Osteocyte (in vitro differentiated cells): ENCODE measurements around the gene MYADML2. TPM values are rescaled to one million over a fixed set of nuclear protein-coding genes. Genes with fewer than 3 reads are reported as not detected.

Experiments used
- DNase-seq: peaks from one replicate; pipeline ENCODE4 v3.0.0; 2021; ENCODE audit warnings: mixed read lengths; ENCODE audit not compliant: unreplicated experiment; ENCODE audit errors: extremely low spot score
- H3K27ac Mint-ChIP-seq: one replicate; pipeline ENCODE4 v1.8.0; 2021; ENCODE audit warnings: mild to moderate bottlenecking, mixed read lengths; ENCODE audit not compliant: unreplicated experiment
- H3K27me3 Mint-ChIP-seq: one replicate; pipeline ENCODE4 v1.8.0; 2021; ENCODE audit warnings: mixed read lengths; ENCODE audit not compliant: unreplicated experiment
- H3K36me3 Mint-ChIP-seq: one replicate; pipeline ENCODE4 v1.8.0; 2021; ENCODE audit warnings: mixed read lengths; ENCODE audit not compliant: unreplicated experiment
- H3K4me1 Mint-ChIP-seq: one replicate; pipeline ENCODE4 v1.8.0; 2021; ENCODE audit warnings: mixed read lengths; ENCODE audit not compliant: unreplicated experiment
- H3K4me3 Mint-ChIP-seq: one replicate; pipeline ENCODE4 v1.8.0; 2021; ENCODE audit warnings: mild to moderate bottlenecking, moderate library complexity, mixed read lengths; ENCODE audit not compliant: unreplicated experiment
- H3K9me3 Mint-ChIP-seq: one replicate; pipeline ENCODE4 v1.8.0; 2021; ENCODE audit warnings: mixed read lengths; ENCODE audit not compliant: unreplicated experiment
- CTCF ChIP-seq: fragments of 200-600 bp; sonication (generic); IDR thresholded peaks from 2 replicates; pipeline ENCODE4 v1.5.0; 2021; ENCODE audit warnings: antibody characterized with exemption, mild to moderate bottlenecking, moderate library complexity
- long read RNA-seq: library from polyadenylated mRNA; unstranded; transcript quantifications from one replicate; pipeline ENCODE4 v2.0.0, GENCODE V29; 2021
- total RNA-seq: library from RNA; stranded (reverse); gene quantifications from 2 replicates; pipeline ENCODE4 v1.2.1, GENCODE V29; 2021

The MYADML2 gene
- total RNA-seq, result not detected in 2 replicates
- long read RNA-seq, result 0 reads

- H3K27ac Mint-ChIP-seq, result no peak within 1 kb of the TSS
- peaks cover 8% of the 10 kb centered on the region for H3K27me3 Mint-ChIP-seq
- no peak for TF ChIP-seq CTCF
- no peak within 1 kb of the TSS for H3K4me3 Mint-ChIP-seq
- H3K36me3 Mint-ChIP-seq, result no peaks in the 10 kb centered on the region
- no peaks in the 10 kb centered on the region for H3K4me1 Mint-ChIP-seq
- no peaks in the 10 kb centered on the region for H3K9me3 Mint-ChIP-seq
- DNase-seq, result no peak
Observed at GRCh38 chr17:81947189-81947588, at the start of gene MYADML2. MYADML2 (minus strand) TSS chr17:81947233; CDS start chr17:81941741, 5,492 bp downstream.

- Mint-ChIP-seq H3K4me1 (peaks cover 22% of the 10 kb centered on the region), H3K4me3 (no peak overlapping the region), H3K9me3 (no peaks in the 10 kb centered on the region), H3K36me3 (peaks cover 10% of the 10 kb centered on the region), H3K27ac (no peak overlapping the region), H3K27me3 (no peaks in the 10 kb centered on the region)
- no peak for DNase-seq
- TF ChIP-seq CTCF, result no peak
Observed at GRCh38 chr17:81996232-81996756, 49.3 kb upstream of the MYADML2 start.

GRCh38 chr17:81995463-81996231 lies 48.6 kb upstream of the MYADML2 start:
- DNase-seq, result no peak
- peaks cover 10% of the 10 kb centered on the region for H3K36me3 Mint-ChIP-seq
- H3K4me3 Mint-ChIP-seq, result no peak overlapping the region
- no peak for TF ChIP-seq CTCF
- no peaks in the 10 kb centered on the region for H3K9me3 Mint-ChIP-seq
- no peaks in the 10 kb centered on the region for H3K27me3 Mint-ChIP-seq
- H3K27ac Mint-ChIP-seq, result no peak overlapping the region
- H3K4me1 Mint-ChIP-seq, result peaks cover 27% of the 10 kb centered on the region

- no peak for TF ChIP-seq CTCF
- no peaks in the 10 kb centered on the region for H3K9me3 Mint-ChIP-seq
- H3K36me3 Mint-ChIP-seq, result peaks cover 10% of the 10 kb centered on the region
- H3K4me3 Mint-ChIP-seq, result no peak overlapping the region
- H3K27me3 Mint-ChIP-seq, result no peaks in the 10 kb centered on the region
- peaks cover 28% of the 10 kb centered on the region for H3K4me1 Mint-ChIP-seq
- H3K27ac Mint-ChIP-seq, result no peak overlapping the region
- no peak for DNase-seq
Observed at GRCh38 chr17:81994593-81995462, 47.8 kb upstream of the MYADML2 start.
